Right lobe of liver (tissue), 6 donors: ENCODE results near the gene SV2C. TPM values are rescaled to one million over a fixed set of nuclear protein-coding genes. Genes with fewer than 3 reads are reported as not detected.
A peak's percentile ranks its signal among the peaks of the same experiment; 100 is the strongest.

ENCODE experiments used
- ATAC-seq, 4 donors: fragments of 200-7000 bp; cut with Tn5 transposase; one replicate each; pipeline ENCODE4 v1.9.1; 2020; ENCODE audit warnings: mild to moderate bottlenecking in 4 of 4, moderate library complexity in 4 of 4
- DNase-seq, 3 donors: peaks; one replicate each; pipeline ENCODE4 v3.0.0-alpha.2; 2020
- H3K27ac ChIP-seq, 3 donors: fragments of 200-600 bp; one replicate each; pipeline ENCODE4 v1.8.0; 2022
- H3K27me3 ChIP-seq, 2 donors: fragments of 200-600 bp; one replicate each; pipeline ENCODE4 v1.8.0; 2022
- H3K36me3 ChIP-seq, 4 donors: fragments of 200-600 bp; sonication (generic) in 1 of 4; one replicate each; pipeline versions ENCODE4 v1.5.1 to v1.8.0; 2017 to 2022; ENCODE audit warnings: control low read depth in 1 of 4
- H3K4me1 ChIP-seq, 4 donors: fragments of 200-600 bp; sonication (generic) in 1 of 4; one replicate each; pipeline versions ENCODE4 v1.5.1 to v1.8.0; 2017 to 2022; ENCODE audit warnings: control low read depth in 1 of 4
- H3K4me3 ChIP-seq, 3 donors: fragments of 200-600 bp; one replicate each; pipeline ENCODE4 v1.8.0; 2022
- H3K9me3 ChIP-seq, 4 donors: fragments of 200-600 bp; sonication (generic) in 1 of 4; one replicate each; pipeline versions ENCODE4 v1.5.1 to v1.8.0; 2017 to 2022; ENCODE audit warnings: control low read depth in 1 of 4
- POLR2A ChIP-seq: fragments of 450-650 bp; IDR thresholded peaks from one replicate; pipeline ENCODE4 v1.6.1; 2017; ENCODE audit warnings: antibody characterized with exemption, mild to moderate bottlenecking
- WGBS: methylation state at CpG from one replicate; pipeline ENCODE4 v1.1.6; 2018; ENCODE audit warnings: low coverage, low lambda C conversion rate; ENCODE audit not compliant: insufficient coverage; ENCODE audit errors: missing lambda C conversion rate; 5-methylcytosine and 5-hydroxymethylcytosine counted together
- intact Hi-C, 2 donors: fragments of 100-400 bp; cut with DNase I; formaldehyde crosslinking; loops; one replicate each; pipeline versions ENCODE4 v1.11.2 to v1.14.1; 2022
- total RNA-seq, 6 experiments: library from RNA; depleted of rRNA in 2 of 6; stranded (reverse); fragments of >200 nt in 2 of 6; fragmentation: NEBNext Ultra II Directional in 3 of 6; extraction: Animal tissue kit (Norgen Biotek cat#: 25700) in 3 of 6; gene quantifications; one replicate each; pipeline versions ENCODE4 v1.1.0 to v1.2.4, GENCODE V29; 2016 to 2023
- TF ChIP-seq, protein P1 (sequence below), 4 donors: fragments of 200-600 bp in 3 of 4; fragments of 450-650 bp in 1 of 4; IDR thresholded peaks; one replicate each; pipeline versions ENCODE4 v1.5.1 to v1.8.0; 2016 to 2022; ENCODE audit warnings: antibody characterized with exemption in 4 of 4, mild to moderate bottlenecking in 2 of 4
- donor health status: DM: no; HTN: yes; CAD: no.
- donor health status: DM: no; HTN: no; CAD: no.
- donor health status: DM: no; HTN: no; CAD: no.
- donor health status: DM: no; HTN: yes; CAD: no.
- donor health status: DM: no; HTN: yes; CAD: no.

Gene SV2C
- total RNA-seq, 6 experiments from 2014 or later = under 0.01 to 0.05 (median 0.01) TPM; not detected in 2

DNA sequence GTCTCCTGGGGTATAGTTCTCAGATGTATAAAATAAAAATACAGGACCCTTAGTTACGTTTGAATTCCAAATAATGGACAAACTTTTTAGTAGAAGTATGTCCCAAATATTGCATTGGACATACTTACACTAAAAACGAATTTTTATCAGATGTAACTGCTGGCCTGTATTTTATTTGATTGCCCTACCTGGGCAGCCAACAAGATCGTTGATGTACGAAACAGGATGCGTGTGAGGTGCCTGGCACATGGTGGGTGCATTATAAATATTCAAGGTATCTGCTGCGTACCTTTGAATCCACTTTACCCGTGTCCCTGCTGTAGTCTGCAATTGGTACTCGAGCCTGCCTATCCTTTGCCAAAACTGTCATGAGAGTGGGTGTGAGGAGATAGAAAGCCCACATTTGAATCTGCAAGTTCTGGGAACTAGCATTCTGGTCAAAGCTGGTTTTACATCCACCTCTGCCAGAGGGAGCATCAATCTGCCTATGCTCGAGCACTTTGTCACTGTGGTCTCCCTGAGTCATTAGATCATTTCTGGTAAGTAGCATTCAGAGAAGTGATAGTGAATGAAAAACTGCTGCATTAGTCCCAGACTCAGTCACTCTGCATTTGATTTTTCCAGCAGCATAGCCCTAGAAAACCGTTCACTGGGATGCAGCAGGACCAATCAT is 186.2 kb downstream of the SV2C start:
- WGBS = 50% methylated on average over 8 of the region's 10 CpGs
- Histone ChIP-seq H3K4me3 (no peak overlapping the region), H3K9me3 (no peaks in the 10 kb centered on the region), H3K27ac (no peak overlapping the region), H3K4me1 (peaks cover 0 to 3% (median 0%) of the 10 kb centered on the region in 4 donors), H3K27me3 (no peaks in the 10 kb centered on the region), H3K36me3 (no peaks in the 10 kb centered on the region)
- ATAC-seq (no peak), DNase-seq (no peak)
- TF ChIP-seq POLR2A = no peak
- TF ChIP-seq, protein P1, sequence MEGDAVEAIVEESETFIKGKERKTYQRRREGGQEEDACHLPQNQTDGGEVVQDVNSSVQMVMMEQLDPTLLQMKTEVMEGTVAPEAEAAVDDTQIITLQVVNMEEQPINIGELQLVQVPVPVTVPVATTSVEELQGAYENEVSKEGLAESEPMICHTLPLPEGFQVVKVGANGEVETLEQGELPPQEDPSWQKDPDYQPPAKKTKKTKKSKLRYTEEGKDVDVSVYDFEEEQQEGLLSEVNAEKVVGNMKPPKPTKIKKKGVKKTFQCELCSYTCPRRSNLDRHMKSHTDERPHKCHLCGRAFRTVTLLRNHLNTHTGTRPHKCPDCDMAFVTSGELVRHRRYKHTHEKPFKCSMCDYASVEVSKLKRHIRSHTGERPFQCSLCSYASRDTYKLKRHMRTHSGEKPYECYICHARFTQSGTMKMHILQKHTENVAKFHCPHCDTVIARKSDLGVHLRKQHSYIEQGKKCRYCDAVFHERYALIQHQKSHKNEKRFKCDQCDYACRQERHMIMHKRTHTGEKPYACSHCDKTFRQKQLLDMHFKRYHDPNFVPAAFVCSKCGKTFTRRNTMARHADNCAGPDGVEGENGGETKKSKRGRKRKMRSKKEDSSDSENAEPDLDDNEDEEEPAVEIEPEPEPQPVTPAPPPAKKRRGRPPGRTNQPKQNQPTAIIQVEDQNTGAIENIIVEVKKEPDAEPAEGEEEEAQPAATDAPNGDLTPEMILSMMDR (IDR thresholded peaks at IDR 0.05) = no peak
- intact Hi-C loops = no loop called here

DNA sequence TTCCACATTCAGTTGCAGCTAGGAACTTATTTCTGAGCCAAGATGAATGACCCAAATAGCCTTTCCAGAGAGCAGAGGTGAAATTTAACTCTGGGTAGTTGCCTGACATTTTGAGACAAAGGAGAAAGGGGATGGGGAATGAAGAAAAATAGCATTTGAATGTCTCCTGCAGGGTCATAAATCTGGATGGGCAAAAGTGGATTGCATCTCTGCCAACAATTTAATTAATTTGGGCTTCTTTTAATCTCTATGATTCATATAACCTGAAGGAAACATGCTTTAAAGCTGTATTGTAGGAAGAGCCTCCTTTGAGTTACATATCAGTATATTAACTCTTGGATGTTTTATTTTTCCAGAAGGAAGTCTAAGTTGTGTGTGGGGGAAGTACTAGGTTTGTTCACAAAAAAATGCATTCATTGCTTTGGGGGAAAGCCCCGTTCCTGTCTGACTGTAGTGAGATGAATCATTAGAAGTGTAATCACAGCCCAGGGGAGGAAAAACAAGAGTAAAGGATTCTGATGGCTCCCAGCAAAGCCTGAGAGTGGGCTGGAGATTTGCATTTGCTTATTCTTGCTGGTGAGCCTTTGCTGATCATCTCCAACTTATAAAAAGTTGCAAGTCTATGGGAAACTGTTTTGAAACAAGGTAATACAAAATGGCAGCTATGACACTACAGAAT is 186.9 kb downstream of the SV2C start:
- intact Hi-C loops = no loop called here
- no peaks in the 10 kb centered on the region for H3K9me3 ChIP-seq
- DNase-seq (no peak), ATAC-seq (peak in 1 of 4 donors; percentile 51)
- no peak overlapping the region for H3K4me3 ChIP-seq
- TF ChIP-seq, protein P1 (IDR thresholded peaks at IDR 0.05) = no peak
- no peak for TF ChIP-seq POLR2A
- H3K4me1 ChIP-seq = no peaks in the 10 kb centered on the region
- WGBS = 25% methylated on average over 1 of the region's 1 CpG
- no peaks in the 10 kb centered on the region for H3K36me3 ChIP-seq
- H3K27me3 ChIP-seq = no peaks in the 10 kb centered on the region
- H3K27ac ChIP-seq = no peak overlapping the region

DNA sequence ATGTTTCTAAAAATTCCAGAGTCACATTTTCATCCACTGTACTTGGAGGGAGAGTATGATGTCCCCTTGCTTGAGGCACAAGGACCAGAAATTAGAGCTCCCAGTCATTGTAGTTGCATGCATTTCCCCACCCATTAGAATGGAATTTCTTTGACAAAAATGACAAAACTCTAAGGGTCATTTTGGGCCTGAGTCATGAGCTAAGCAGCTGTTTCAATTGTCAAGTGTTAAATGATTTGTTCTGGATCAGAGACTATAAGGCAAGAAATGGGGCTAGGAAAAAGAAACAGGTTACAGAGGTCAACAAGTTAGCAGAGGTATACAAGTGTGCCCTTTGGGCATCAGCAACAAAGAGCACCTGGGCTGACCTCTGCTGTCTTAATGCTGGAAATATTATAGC is 188.7 kb downstream of the SV2C start:
- Histone ChIP-seq H3K27me3 (no peaks in the 10 kb centered on the region), H3K36me3 (no peaks in the 10 kb centered on the region), H3K9me3 (no peaks in the 10 kb centered on the region), H3K4me1 (no peaks in the 10 kb centered on the region), H3K27ac (no peak overlapping the region), H3K4me3 (no peak overlapping the region)
- TF ChIP-seq, protein P1 (IDR thresholded peaks at IDR 0.05) = no peak
- TF ChIP-seq POLR2A = no peak
- intact Hi-C loops = no loop called here
- ATAC-seq = no peak
- no peak for DNase-seq

DNA sequence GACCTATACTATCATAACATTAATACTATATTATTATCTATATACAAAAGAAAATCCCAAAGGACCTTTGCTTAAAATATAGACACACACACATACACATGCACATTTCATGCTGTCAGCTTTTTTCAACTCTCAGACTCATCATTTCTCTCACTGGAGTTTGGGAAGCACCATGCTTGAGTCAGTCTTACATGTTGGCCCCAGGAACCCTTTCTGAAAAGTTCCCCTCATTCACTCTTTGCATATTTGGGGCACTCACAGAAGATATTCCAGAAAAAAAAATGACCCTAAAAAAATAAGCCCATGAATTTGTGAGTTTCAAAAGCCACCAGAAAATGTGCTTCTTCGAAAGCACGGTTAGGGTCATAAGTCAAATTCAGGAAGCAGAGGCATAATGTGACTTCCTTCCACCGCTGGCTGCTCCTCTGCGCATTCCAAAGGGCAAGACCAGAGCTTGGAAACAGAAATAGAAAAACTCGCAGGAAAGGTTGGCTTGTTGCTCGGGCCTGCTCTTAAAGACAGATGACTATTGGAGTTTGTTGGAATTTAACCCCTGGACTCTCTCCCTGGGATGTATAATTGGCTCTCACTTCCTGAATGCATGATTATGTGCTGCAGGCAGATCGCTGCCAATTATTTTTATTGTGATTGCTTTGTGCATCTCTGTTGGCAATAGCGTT is 190.2 kb downstream of the SV2C start:
- TF ChIP-seq POLR2A = no peak
- TF ChIP-seq, protein P1 (IDR thresholded peaks at IDR 0.05) = no peak
- DNase-seq = peak in 2 of 3 donors; percentile 24 to 51
- intact Hi-C loops = no loop called here
- no peaks in the 10 kb centered on the region for H3K4me1 ChIP-seq
- H3K27ac ChIP-seq = no peak overlapping the region
- ATAC-seq = peak; percentile 81 to 86 (median 85)
- H3K36me3 ChIP-seq = no peaks in the 10 kb centered on the region
- no peaks in the 10 kb centered on the region for H3K9me3 ChIP-seq
- WGBS = 20% methylated on average over 8 of the region's 8 CpGs
- no peaks in the 10 kb centered on the region for H3K27me3 ChIP-seq
- H3K4me3 ChIP-seq = no peak overlapping the region
